B cell (primary cell): ENCODE measurements around the gene MRPL41. TPM values are rescaled to one million over a fixed set of nuclear protein-coding genes. Genes with fewer than 3 reads are reported as not detected.
A peak's percentile ranks its signal among the peaks of the same experiment; 100 is the strongest.

Experiments used
- ATAC-seq: fragments of 200-7000 bp; cut with Tn5 transposase; one replicate; pipeline ENCODE4 v1.10.0; 2021; ENCODE audit warnings: low read depth, mild to moderate bottlenecking, moderate number of reproducible peaks, moderate library complexity
- CTCF ChIA-PET: fragments of 350-600 bp; sonication (Branson Sonifier 250); formaldehyde crosslinking; loops from one replicate; lab custom pipeline; 2021; ENCODE audit warnings: antibody characterized with exemption, inconsistent platforms; lab: Charles Lee
- POLR2A ChIA-PET: fragments of 350-600 bp; sonication (Branson Sonifier 250); formaldehyde crosslinking; loops from one replicate; lab custom pipeline; 2021; ENCODE audit warnings: antibody characterized with exemption; lab: Charles Lee
- DNase-seq: peaks from one replicate; pipeline ENCODE4 v3.0.0; 2013
- H2AFZ ChIP-seq: 2 replicates; pipeline ENCODE4 v1.6.1; 2012; ENCODE audit warnings: mild to moderate bottlenecking, low read depth, low read length; ENCODE audit not compliant: insufficient read depth, poor library complexity, severe bottlenecking
- H3K27ac ChIP-seq, 2 donors: 1 replicate in 1 of 2; 2 replicates in 1 of 2; pipeline ENCODE4 v1.5.1; 2012 to 2013; ENCODE audit warnings: low read length in 2 of 2, mild to moderate bottlenecking in 2 of 2, moderate library complexity in 1 of 2
- H3K27me3 ChIP-seq, 4 experiments: fragments of 200-600 bp in 1 of 4; sonication (generic) in 1 of 4; replicated peaks in 1 of 4; 1 replicate in 2 of 4; 2 replicates in 2 of 4; pipeline versions ENCODE4 v1.6.1 to v1.7.0; 2013 to 2016; ENCODE audit warnings: low read length in 3 of 4, mild to moderate bottlenecking in 2 of 4, mixed read lengths in 1 of 4, moderate library complexity in 1 of 4; ENCODE audit not compliant: insufficient read depth in 4 of 4, control insufficient read depth in 3 of 4; ENCODE audit errors: control extremely low read depth in 1 of 4
- H3K36me3 ChIP-seq, 2 experiments: replicated peaks in 1 of 2; 1 replicate in 1 of 2; 2 replicates in 1 of 2; pipeline versions ENCODE4 v1.6.1 to v1.7.1; 2013; ENCODE audit warnings: low read length in 1 of 2; ENCODE audit not compliant: insufficient read depth in 2 of 2, control insufficient read depth in 1 of 2; ENCODE audit errors: control extremely low read depth in 1 of 2, extremely low read depth in 1 of 2
- H3K4me1 ChIP-seq, 2 donors: fragments of 200-600 bp in 1 of 2; sonication (generic) in 1 of 2; 1 replicate in 1 of 2; 2 replicates in 1 of 2; pipeline versions ENCODE4 v1.5.1 to v1.6.1; 2013 to 2017; ENCODE audit warnings: low read length in 2 of 2; ENCODE audit not compliant: control insufficient read depth in 2 of 2, insufficient read depth in 2 of 2
- H3K4me2 ChIP-seq: replicated peaks from 2 replicates; pipeline ENCODE3; 2012; ENCODE audit warnings: mild to moderate bottlenecking, low read depth, low read length; ENCODE audit not compliant: poor library complexity, severe bottlenecking
- H3K4me3 ChIP-seq, 5 experiments: fragments of 200-600 bp in 1 of 5; sonication (generic) in 1 of 5; 1 replicate in 3 of 5; 2 replicates in 2 of 5; pipeline versions ENCODE4 v1.5.1 to v1.7.0; 2011 to 2016; ENCODE audit warnings: low read length in 4 of 5, mild to moderate bottlenecking in 4 of 5, low read depth in 2 of 5, control low read depth in 1 of 5, moderate library complexity in 1 of 5; ENCODE audit not compliant: insufficient read depth in 1 of 5; ENCODE audit errors: control extremely low read depth in 1 of 5, extremely low read depth in 1 of 5
- H3K79me2 ChIP-seq: fragments of 200-600 bp; sonication (generic); one replicate; pipeline ENCODE4 v1.6.0; 2016; ENCODE audit warnings: low read length; ENCODE audit not compliant: control insufficient read depth, insufficient read depth
- H3K9ac ChIP-seq: fragments of 200-600 bp; sonication (generic); 2 replicates; pipeline ENCODE4 v1.6.1; 2017; ENCODE audit warnings: mild to moderate bottlenecking, low read length, moderate library complexity
- H3K9me3 ChIP-seq, 3 donors: one replicate each; pipeline versions ENCODE4 v1.6.1 to v1.7.1; 2013; ENCODE audit warnings: low read length in 2 of 3; ENCODE audit not compliant: control insufficient read depth in 2 of 3, insufficient read depth in 1 of 3; ENCODE audit errors: control extremely low read depth in 1 of 3
- H4K20me1 ChIP-seq: 2 replicates; pipeline ENCODE4 v1.6.0; 2012; ENCODE audit warnings: mild to moderate bottlenecking, low read length; ENCODE audit not compliant: insufficient read depth, control insufficient read depth, poor library complexity, severe bottlenecking
- H3K27ac Mint-ChIP-seq: one replicate; pipeline ENCODE4 v1.8.0; 2021; ENCODE audit warnings: mixed read lengths
- H3K27me3 Mint-ChIP-seq: one replicate; pipeline ENCODE4 v1.8.0; 2021; ENCODE audit warnings: mixed read lengths
- H3K4me1 Mint-ChIP-seq: one replicate; pipeline ENCODE4 v1.8.0; 2021; ENCODE audit warnings: mixed read lengths
- H3K4me3 Mint-ChIP-seq: one replicate; pipeline ENCODE4 v1.8.0; 2021; ENCODE audit warnings: mixed read lengths
- H3K9me3 Mint-ChIP-seq: one replicate; pipeline ENCODE4 v1.8.0; 2022; ENCODE audit warnings: mixed read lengths; ENCODE audit not compliant: insufficient read depth
- CTCF ChIP-seq: fragments of 200-600 bp; IDR thresholded peaks from one replicate; pipeline ENCODE4 v1.8.0; 2022; ENCODE audit warnings: antibody characterized with exemption, mild to moderate bottlenecking
- EZH2 ChIP-seq: IDR thresholded peaks from 2 replicates; pipeline ENCODE4 v1.6.1; 2012; ENCODE audit warnings: borderline replicate concordance, low read depth, mild to moderate bottlenecking, moderate library complexity, low read length; ENCODE audit not compliant: insufficient read depth, poor library complexity, severe bottlenecking
- WGBS: methylation state at CpG from one replicate; pipeline ENCODE4 v1.1.5; 2013; ENCODE audit warnings: missing lambda C conversion rate; ENCODE audit not compliant: insufficient coverage; 5-methylcytosine and 5-hydroxymethylcytosine counted together
- intact Hi-C: fragments of 100-400 bp; cut with micrococcal nuclease; formaldehyde crosslinking; loops from one replicate; pipeline ENCODE4 v1.10.0; 2022
- polyA plus RNA-seq: library from polyadenylated mRNA; depleted of rRNA; stranded (reverse); fragments of >200 nt; gene quantifications from 2 replicates; pipeline ENCODE4 v1.2.3, GENCODE V29; 2012
- total RNA-seq, 2 donors: library from RNA; stranded (reverse); fragments of 120-200 nt in 1 of 2; gene quantifications; 1 replicate in 1 of 2; 2 replicates in 1 of 2; pipeline versions ENCODE4 v1.2.3 to v1.2.4, GENCODE V29; 2013 to 2022

MRPL41 gene
- total and polyA plus RNA-seq, 2 donors (not counting 1 experiment from before 2014, with no cell fraction given), result 59.2 to 70.9 TPM

- H3K27me3 Mint-ChIP-seq, result no peaks in the 10 kb centered on the region
- 68% methylated on average over 19 of the region's 19 CpGs for WGBS
- Histone ChIP-seq H3K36me3 (peaks cover under 1 to 29% of the 10 kb centered on the region in 2 experiments), H3K27me3 (no peaks in the 10 kb centered on the region), H3K4me3 (peak overlapping the region in 4 of 5 experiments; percentile 28 to 92 (median 90)), H3K9ac (peak overlapping the region; percentile 94), H3K9me3 (no peaks in the 10 kb centered on the region), H4K20me1 (peaks cover 33% of the 10 kb centered on the region), H3K4me1 (peaks cover 18 to 30% of the 10 kb centered on the region in 2 donors), H3K4me2 (peak overlapping the region; percentile 97), H2AFZ (peak overlapping the region; percentile 82), H3K79me2 (peaks cover 41% of the 10 kb centered on the region), H3K27ac (no peak overlapping the region)
- peak overlapping the region; percentile 80 for H3K4me3 Mint-ChIP-seq
- peak overlapping the region; percentile 26 for H3K27ac Mint-ChIP-seq
- ChIA-PET CTCF (interaction anchor here (0.7 to 3.1 kb wide), 11 partner anchors 9 to 544 kb away, joined by 3 to 13 read pairs (median 3); partner anchors contain the start of gene EHMT1), POLR2A (interaction anchor here (0.6 to 1.1 kb wide), 3 partner anchors 11 to 136 kb away, joined by 3 to 7 read pairs (median 4); partner anchors contain the start of gene ZMYND19)
- DNase-seq (no peak), ATAC-seq (no peak)
- TF ChIP-seq CTCF (no peak), EZH2 (no peak)
- no peaks in the 10 kb centered on the region for H3K9me3 Mint-ChIP-seq
- peaks cover 26% of the 10 kb centered on the region for H3K4me1 Mint-ChIP-seq
- intact Hi-C loops, result loop anchor here (1.0 kb wide), 1 partner anchor 28 kb away; the partner anchor contains the start of gene MRPL41
These were observed 27.6 kb downstream of the MRPL41 start for GRCh38 chr9:137579259-137579604.

- CTCF ChIA-PET, result interaction anchor here (1.2 to 3.1 kb wide), 4 partner anchors 8 to 546 kb away, joined by 3 to 13 read pairs (median 3); no protein-coding TSS in a partner anchor
- H3K9me3 ChIP-seq, result no peaks in the 10 kb centered on the region
- H3K27me3 ChIP-seq, result no peaks in the 10 kb centered on the region
- intact Hi-C loops, result no loop called here
- Mint-ChIP-seq H3K27me3 (no peaks in the 10 kb centered on the region), H3K27ac (no peak overlapping the region), H3K4me1 (peaks cover 21% of the 10 kb centered on the region), H3K9me3 (no peaks in the 10 kb centered on the region), H3K4me3 (no peak overlapping the region)
- no peak overlapping the region for H3K4me2 ChIP-seq
- no peak overlapping the region for H3K9ac ChIP-seq
- WGBS, result 94% methylated on average over 21 of the region's 23 CpGs
- peaks cover 0 to 25% of the 10 kb centered on the region in 2 experiments for H3K36me3 ChIP-seq
- no peak overlapping the region for H3K27ac ChIP-seq
- peak; percentile 12 for DNase-seq
- H3K4me3 ChIP-seq, result no peak overlapping the region
- POLR2A ChIA-PET, result no interaction called here
- peaks cover 36% of the 10 kb centered on the region for H3K79me2 ChIP-seq
- no peak for ATAC-seq
- TF ChIP-seq CTCF (no peak), EZH2 (no peak)
- peaks cover 22% of the 10 kb centered on the region for H4K20me1 ChIP-seq
- H2AFZ ChIP-seq, result no peak overlapping the region
- peaks cover 18 to 27% of the 10 kb centered on the region in 2 donors for H3K4me1 ChIP-seq
These were observed 28.7 kb downstream of the MRPL41 start for GRCh38 chr9:137580209-137580953.
